GM21619 (cell line): ENCODE measurements around the gene SCARB2.
"Not testable (repeated sequence)": the region's sequence is repeated elsewhere in the genome, so short reads cannot be mapped to it uniquely, and the experiment has no call there.

Source experiments
- ATAC-seq: cut with Tn5 transposase; IDR thresholded peaks from one replicate; pipeline ENCODE4 v1.9.1; 2021; ENCODE audit not compliant: unreplicated experiment

Gene SCARB2

GRCh38 chr4:76213415-76214176 lies at the start of gene SCARB2:
TSS of gene SCARB2 (minus strand) at chr4:76213824. CDS start at chr4:76213543, 281 bp downstream.
- ATAC-seq: peak; percentile 67

GRCh38 chr4:76260571-76260970 lies 46.9 kb upstream of the SCARB2 start:
- no peak for ATAC-seq

GRCh38 chr4:76257824-76258223 lies 44.2 kb upstream of the SCARB2 start:
- no peak for ATAC-seq

GRCh38 chr4:76256968-76257367 lies 43.3 kb upstream of the SCARB2 start:
- no peak for ATAC-seq

GRCh38 chr4:76256032-76256431 lies 42.4 kb upstream of the SCARB2 start:
- ATAC-seq: no peak

- no peak for ATAC-seq
These were observed 39.9 kb upstream of the SCARB2 start for GRCh38 chr4:76253511-76253910.

- no peak for ATAC-seq
These were observed 38.6 kb upstream of the SCARB2 start for GRCh38 chr4:76252271-76252653.

GRCh38 chr4:76251441-76252270 lies 38.0 kb upstream of the SCARB2 start, which contains the start of gene FAM47E:
TSS of gene FAM47E (plus strand) at chr4:76251721. CDS start at chr4:76251747, 26 bp downstream.
- ATAC-seq: no peak

GRCh38 chr4:76250962-76251361 lies 37.3 kb upstream of the SCARB2 start:
- ATAC-seq: no peak

- ATAC-seq: no peak
These were observed 33.2 kb upstream of the SCARB2 start for GRCh38 chr4:76246852-76247251.

GRCh38 chr4:76246025-76246424 lies 32.4 kb upstream of the SCARB2 start:
- ATAC-seq: no peak

- not testable (repeated sequence) for ATAC-seq
These were observed 30.3 kb upstream of the SCARB2 start for GRCh38 chr4:76243877-76244276.

GRCh38 chr4:76240236-76240635 lies 26.6 kb upstream of the SCARB2 start:
- no peak for ATAC-seq

GRCh38 chr4:76238701-76239100 lies 25.1 kb upstream of the SCARB2 start:
- ATAC-seq: no peak

GRCh38 chr4:76238236-76238635 lies 24.6 kb upstream of the SCARB2 start:
- no peak for ATAC-seq

GRCh38 chr4:76235915-76236314 lies 22.3 kb upstream of the SCARB2 start:
- no peak for ATAC-seq

GRCh38 chr4:76235407-76235806 lies 21.8 kb upstream of the SCARB2 start:
- no peak for ATAC-seq

GRCh38 chr4:76234679-76235044 lies 21.0 kb upstream of the SCARB2 start:
- no peak for ATAC-seq

GRCh38 chr4:76233967-76234678 lies 20.5 kb upstream of the SCARB2 start:
- ATAC-seq: no peak

GRCh38 chr4:76233529-76233928 lies 19.9 kb upstream of the SCARB2 start:
- no peak for ATAC-seq

- no peak for ATAC-seq
These were observed 19.5 kb upstream of the SCARB2 start for GRCh38 chr4:76233083-76233482.

GRCh38 chr4:76232681-76233080 lies 19.1 kb upstream of the SCARB2 start:
- ATAC-seq: no peak
